NCI-H460 (cell line): Measurements from ENCODE around the gene DNM3. TPM values are rescaled to one million over a fixed set of nuclear protein-coding genes. Genes with fewer than 3 reads are reported as not detected.

Experiments
- DNase-seq: peaks from one replicate; pipeline ENCODE4 v3.0.0-alpha.2; 2016; ENCODE audit warnings: low read depth; ENCODE audit errors: extremely low read depth
- total RNA-seq: library from RNA; depleted of rRNA; stranded (reverse); fragments of >200 nt; shearing (Covaris generic); gene quantifications from 2 replicates; pipeline ENCODE4 v1.2.3, GENCODE V29; 2014

DNM3 gene
- total RNA-seq, 1 experiment from 2014 or later, result 0.27 TPM

- DNase-seq, result peak; percentile 55
These were observed 23.6 kb upstream of the DNM3 start for GRCh38 chr1:171817511-171818265.

GRCh38 chr1:171819946-171820345, 21.4 kb upstream of the DNM3 start:
- DNase-seq, result no peak

- no peak for DNase-seq
These were observed 14.3 kb upstream of the DNM3 start for GRCh38 chr1:171826973-171827372.

GRCh38 chr1:171828794-171829193, 12.5 kb upstream of the DNM3 start:
- DNase-seq, result no peak

GRCh38 chr1:171833091-171833825, 8.0 kb upstream of the DNM3 start:
- DNase-seq, result no peak

GRCh38 chr1:171834821-171835220, 6.5 kb upstream of the DNM3 start:
- no peak for DNase-seq

GRCh38 chr1:171835891-171836290, 5.4 kb upstream of the DNM3 start:
- DNase-seq, result no peak

GRCh38 chr1:171841931-171842761, 848 bp downstream of the DNM3 start:
- no peak for DNase-seq

GRCh38 chr1:171844381-171844780, 3.1 kb downstream of the DNM3 start:
- DNase-seq, result no peak

- no peak for DNase-seq
These were observed 4.7 kb downstream of the DNM3 start for GRCh38 chr1:171845998-171846397.

GRCh38 chr1:171849245-171849898, 8.1 kb downstream of the DNM3 start:
- no peak for DNase-seq

GRCh38 chr1:171850651-171851350, 9.5 kb downstream of the DNM3 start:
- no peak for DNase-seq

GRCh38 chr1:171852272-171852671, 11.0 kb downstream of the DNM3 start:
- DNase-seq, result no peak

- DNase-seq, result no peak
These were observed 14.1 kb downstream of the DNM3 start for GRCh38 chr1:171855381-171855780.

- no peak for DNase-seq
These were observed 17.4 kb downstream of the DNM3 start for GRCh38 chr1:171858696-171859095.

GRCh38 chr1:171860696-171861095, 19.4 kb downstream of the DNM3 start:
- no peak for DNase-seq

GRCh38 chr1:171863531-171863930, 22.2 kb downstream of the DNM3 start:
- DNase-seq, result no peak

- DNase-seq, result no peak
These were observed 23.0 kb downstream of the DNM3 start for GRCh38 chr1:171864308-171864707.

GRCh38 chr1:171865106-171865505, 23.8 kb downstream of the DNM3 start:
- no peak for DNase-seq

- no peak for DNase-seq
These were observed 25.9 kb downstream of the DNM3 start for GRCh38 chr1:171867236-171867635.
